Smooth muscle cell (in vitro differentiated cells): ENCODE results near the gene MFNG. TPM values are rescaled to one million over a fixed set of nuclear protein-coding genes. Genes with fewer than 3 reads are reported as not detected.
A peak's percentile ranks its signal among the peaks of the same experiment; 100 is the strongest.

Source experiments
- DNase-seq: peaks from one replicate; lab custom pipeline; 2025; ENCODE audit not compliant: unreplicated experiment; lab: John Stamatoyannopoulos, UW
- H2AFZ ChIP-seq: fragments of 200-600 bp; sonication (generic); 2 replicates; pipeline ENCODE4 v1.6.0; 2016; ENCODE audit warnings: antibody characterized with exemption, low read depth, mild to moderate bottlenecking
- H3F3A ChIP-seq: fragments of 200-600 bp; sonication (generic); 2 replicates; pipeline ENCODE4 v1.6.0; 2017; ENCODE audit warnings: antibody characterized with exemption, low read depth
- H3K27ac ChIP-seq: fragments of 200-600 bp; sonication (generic); 2 replicates; pipeline ENCODE4 v1.5.1; 2016; ENCODE audit warnings: low read depth, mild to moderate bottlenecking
- H3K27me3 ChIP-seq: fragments of 200-600 bp; sonication (generic); 2 replicates; pipeline ENCODE4 v1.6.1; 2016; ENCODE audit warnings: low read depth, mild to moderate bottlenecking
- H3K36me3 ChIP-seq: fragments of 200-600 bp; sonication (generic); 2 replicates; pipeline ENCODE4 v1.5.1; 2016; ENCODE audit warnings: low read depth
- H3K4me1 ChIP-seq: fragments of 200-600 bp; sonication (generic); 2 replicates; pipeline ENCODE4 v1.5.1; 2016; ENCODE audit warnings: low read depth
- H3K4me2 ChIP-seq: fragments of 200-600 bp; sonication (generic); 2 replicates; pipeline ENCODE4 v1.6.0; 2016; ENCODE audit warnings: mild to moderate bottlenecking
- H3K4me3 ChIP-seq: fragments of 200-600 bp; sonication (generic); 2 replicates; pipeline ENCODE4 v1.5.1; 2016; ENCODE audit warnings: mild to moderate bottlenecking
- H3K79me2 ChIP-seq: fragments of 200-600 bp; sonication (generic); 2 replicates; pipeline ENCODE4 v1.6.0; 2016; ENCODE audit warnings: low read depth, mild to moderate bottlenecking
- H3K9ac ChIP-seq: fragments of 200-600 bp; sonication (generic); 2 replicates; pipeline ENCODE4 v1.6.0; 2016; ENCODE audit warnings: low read depth
- H3K9me3 ChIP-seq: fragments of 200-600 bp; sonication (generic); replicated peaks from 2 replicates; pipeline ENCODE4 v1.5.1; 2016; ENCODE audit warnings: low read depth
- H4K20me1 ChIP-seq: fragments of 200-600 bp; sonication (generic); 2 replicates; pipeline ENCODE4 v1.6.0; 2016; ENCODE audit warnings: low read depth
- CTCF ChIP-seq: fragments of 200-600 bp; sonication (generic); IDR thresholded peaks from 2 replicates; pipeline ENCODE4 v1.5.1; 2017; ENCODE audit warnings: borderline replicate concordance, mild to moderate bottlenecking, antibody characterized with exemption; ENCODE audit not compliant: insufficient read depth, poor library complexity, severe bottlenecking
- WGBS: methylation state at CpG from one replicate; pipeline ENCODE4 v1.1.7; 2016; ENCODE audit warnings: low lambda C conversion rate; 5-methylcytosine and 5-hydroxymethylcytosine counted together
- polyA plus RNA-seq: library from polyadenylated mRNA; unstranded; fragments of >200 nt; fragmentation: Nextera tagmentation; extraction: Ambion mirVana; gene quantifications from 2 replicates; pipeline ENCODE4 v1.2.1, GENCODE V29; 2016
- total RNA-seq: library from RNA; depleted of rRNA; stranded (reverse); fragments of >200 nt; gene quantifications from 2 replicates; pipeline ENCODE4 v1.2.3, GENCODE V29; 2014

MFNG gene
- total and polyA plus RNA-seq, 2 experiments from 2014 or later: 0.40 TPM; not detected in 1

GRCh38 chr22:37492428-37493344 is 6.5 kb upstream of the MFNG start:
- Histone ChIP-seq H3K4me1 (no peaks in the 10 kb centered on the region), H3K4me2 (no peak overlapping the region), H2AFZ (no peak overlapping the region), H3K9ac (no peak overlapping the region), H3K79me2 (no peaks in the 10 kb centered on the region), H3K4me3 (no peak overlapping the region), H3K36me3 (no peaks in the 10 kb centered on the region), H3K9me3 (no peaks in the 10 kb centered on the region), H3F3A (no peaks in the 10 kb centered on the region), H4K20me1 (no peaks in the 10 kb centered on the region), H3K27me3 (no peaks in the 10 kb centered on the region), H3K27ac (no peak overlapping the region)
- DNase-seq: no peak
- 72% methylated on average over 20 of the region's 24 CpGs for WGBS
- peak; percentile 30 for TF ChIP-seq CTCF

DNA sequence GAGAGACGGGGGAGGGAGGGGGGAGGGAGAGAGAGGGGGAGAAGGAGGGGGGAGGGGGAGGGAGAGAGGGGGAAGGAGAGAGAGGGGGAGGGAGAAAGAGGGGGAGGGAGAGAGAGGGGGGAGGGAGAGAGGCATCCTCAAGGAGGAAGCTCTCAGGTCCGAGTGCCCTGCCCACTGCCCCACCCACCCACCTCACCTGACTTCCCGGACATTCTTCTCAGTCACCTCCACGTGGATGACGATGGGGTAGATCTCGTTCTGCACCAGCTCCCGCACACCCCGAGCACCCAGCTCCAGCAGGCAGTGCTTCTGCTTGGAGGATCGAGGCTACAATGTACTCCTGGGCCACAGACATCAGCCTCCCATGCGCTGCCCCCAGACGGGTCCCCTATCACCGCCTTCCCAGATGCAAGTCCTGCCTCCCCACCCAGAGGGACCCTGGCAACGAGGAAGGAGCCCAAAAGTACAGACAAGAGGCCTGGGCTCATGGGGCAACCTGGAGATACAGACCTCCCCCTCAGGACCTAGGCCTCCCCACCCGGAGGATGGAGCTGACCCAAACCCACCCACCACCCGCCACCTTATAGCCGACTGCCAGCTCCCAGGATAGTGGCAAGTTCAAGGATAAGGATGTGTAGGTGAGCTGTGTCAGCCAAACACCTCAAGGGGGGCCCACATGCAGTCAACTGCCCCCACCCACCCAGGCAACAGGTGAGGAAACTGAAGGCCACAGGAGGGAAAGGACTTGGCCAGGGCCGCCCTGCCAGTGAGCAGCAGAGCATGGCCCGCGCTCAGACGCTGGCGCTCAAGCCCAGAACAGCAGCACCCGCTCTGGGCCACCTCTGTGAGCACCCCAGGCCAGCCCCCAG is 5.6 kb upstream of the MFNG start:
- WGBS: 97% methylated on average over 16 of the region's 22 CpGs
- H3K4me3 ChIP-seq: no peak overlapping the region
- no peaks in the 10 kb centered on the region for H3K36me3 ChIP-seq
- TF ChIP-seq CTCF: no peak
- H3K9me3 ChIP-seq: no peaks in the 10 kb centered on the region
- DNase-seq: no peak
- no peak overlapping the region for H3K9ac ChIP-seq
- no peaks in the 10 kb centered on the region for H3K4me1 ChIP-seq
- H4K20me1 ChIP-seq: no peaks in the 10 kb centered on the region
- H3F3A ChIP-seq: no peaks in the 10 kb centered on the region
- no peak overlapping the region for H3K27ac ChIP-seq
- H3K4me2 ChIP-seq: no peak overlapping the region
- no peak overlapping the region for H2AFZ ChIP-seq
- no peaks in the 10 kb centered on the region for H3K79me2 ChIP-seq
- no peaks in the 10 kb centered on the region for H3K27me3 ChIP-seq

GRCh38 chr22:37491106-37491505 is 4.9 kb upstream of the MFNG start:
- Histone ChIP-seq H3K79me2 (no peaks in the 10 kb centered on the region), H3K36me3 (no peaks in the 10 kb centered on the region), H3K27ac (no peak overlapping the region), H3K27me3 (no peaks in the 10 kb centered on the region), H3K4me2 (no peak overlapping the region), H3K9me3 (no peaks in the 10 kb centered on the region), H3K9ac (no peak overlapping the region), H3K4me3 (no peak overlapping the region), H2AFZ (no peak overlapping the region), H3F3A (no peaks in the 10 kb centered on the region), H4K20me1 (no peaks in the 10 kb centered on the region), H3K4me1 (peaks cover 6% of the 10 kb centered on the region)
- WGBS: 95% methylated on average over 16 of the region's 16 CpGs
- no peak for DNase-seq
- no peak for TF ChIP-seq CTCF
